DMS79 treated with DMSO at 0.1 percent for 48 hours (cell line): ENCODE data around the gene CCDC24.

ENCODE experiments used
- DNase-seq: peaks from one replicate; lab custom pipeline; 2025; lab: John Stamatoyannopoulos, UW

Gene CCDC24

DNA sequence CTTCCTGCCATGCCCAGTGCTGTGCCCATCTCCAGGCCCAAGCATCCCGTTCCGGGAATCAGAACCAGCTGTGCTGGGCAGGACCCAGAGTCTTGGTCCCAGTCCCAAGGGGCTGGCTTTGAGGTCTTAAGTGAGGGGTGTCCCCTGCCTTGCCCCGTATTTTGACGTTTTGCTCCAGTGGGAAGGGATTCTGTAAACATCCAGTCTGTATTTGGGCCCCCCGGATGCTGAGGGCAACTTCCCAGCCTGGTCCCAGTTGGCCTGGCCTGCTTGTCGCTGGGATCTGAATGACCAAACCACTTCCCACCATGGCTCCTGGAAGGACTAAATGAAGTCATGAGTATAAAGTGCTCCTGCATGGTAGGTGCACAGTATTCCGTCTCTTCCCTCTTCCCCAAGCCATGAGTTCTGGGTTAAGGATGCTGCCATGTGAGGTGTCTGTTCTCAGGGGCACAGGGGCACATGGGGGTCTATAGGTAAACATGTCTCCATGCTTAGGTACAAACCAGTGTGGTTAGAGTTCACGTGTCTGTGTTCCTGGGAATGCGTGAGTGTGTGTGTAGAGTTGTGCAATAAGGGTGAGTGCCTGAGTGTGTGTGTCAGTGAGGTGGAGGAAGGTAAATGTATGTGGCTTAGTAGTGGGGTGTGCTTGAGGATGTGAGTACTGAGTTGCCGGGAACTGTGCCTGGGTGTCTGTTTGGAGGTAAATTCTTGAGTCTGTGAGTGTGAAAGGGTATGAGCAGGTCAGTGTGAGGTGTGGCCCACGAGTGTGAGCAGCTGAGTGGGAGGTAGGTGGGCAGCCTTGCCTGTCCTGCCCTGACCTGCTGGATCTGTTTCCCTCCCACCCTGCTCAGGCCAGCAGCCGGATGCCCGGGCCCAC, 10.9 kb upstream of the CCDC24 start:
- DNase-seq = no peak

DNA sequence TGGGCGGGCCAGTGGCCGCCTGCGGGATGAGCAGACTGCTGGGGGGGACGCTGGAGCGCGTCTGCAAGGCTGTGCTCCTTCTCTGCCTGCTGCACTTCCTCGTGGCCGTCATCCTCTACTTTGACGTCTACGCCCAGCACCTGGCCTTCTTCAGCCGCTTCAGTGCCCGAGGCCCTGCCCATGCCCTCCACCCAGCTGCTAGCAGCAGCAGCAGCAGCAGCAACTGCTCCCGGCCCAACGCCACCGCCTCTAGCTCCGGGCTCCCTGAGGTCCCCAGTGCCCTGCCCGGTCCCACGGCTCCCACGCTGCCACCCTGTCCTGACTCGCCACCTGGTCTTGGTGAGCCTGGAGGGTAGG, 10.3 kb upstream of the CCDC24 start:
- no peak for DNase-seq

DNA sequence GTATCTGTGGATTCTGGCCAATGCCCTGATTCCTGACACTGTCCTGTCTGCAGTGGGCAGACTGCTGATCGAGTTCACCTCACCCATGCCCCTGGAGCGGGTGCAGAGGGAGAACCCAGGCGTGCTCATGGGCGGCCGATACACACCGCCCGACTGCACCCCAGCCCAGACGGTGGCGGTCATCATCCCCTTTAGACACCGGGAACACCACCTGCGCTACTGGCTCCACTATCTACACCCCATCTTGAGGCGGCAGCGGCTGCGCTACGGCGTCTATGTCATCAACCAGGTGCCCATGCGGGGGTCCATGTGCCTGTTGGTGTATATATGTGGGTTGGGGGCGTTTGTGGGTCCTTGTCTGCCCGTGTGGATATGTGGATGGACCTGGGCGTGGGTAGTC, 9.8 kb upstream of the CCDC24 start:
- no peak for DNase-seq

DNA sequence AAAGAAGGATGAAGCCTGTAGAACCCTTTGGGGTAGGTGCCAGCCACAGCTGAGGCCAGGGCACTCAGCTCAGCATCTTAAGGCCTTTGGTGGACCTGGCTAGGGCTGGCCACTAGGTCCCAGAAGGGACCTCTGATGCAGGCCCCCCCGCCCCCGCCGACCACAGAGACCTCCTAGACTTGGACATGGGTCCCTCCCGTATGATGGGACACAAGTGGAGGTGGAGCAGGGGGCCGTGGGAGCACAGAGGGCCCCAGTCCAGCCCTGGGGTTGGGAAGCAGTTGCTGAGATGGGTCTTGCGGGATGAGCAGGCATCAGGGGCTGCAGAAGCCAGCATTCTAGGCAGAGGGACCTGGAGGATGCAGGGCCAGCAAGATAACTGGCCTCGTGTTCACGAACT, 9.2 kb upstream of the CCDC24 start:
- DNase-seq = no peak

DNA sequence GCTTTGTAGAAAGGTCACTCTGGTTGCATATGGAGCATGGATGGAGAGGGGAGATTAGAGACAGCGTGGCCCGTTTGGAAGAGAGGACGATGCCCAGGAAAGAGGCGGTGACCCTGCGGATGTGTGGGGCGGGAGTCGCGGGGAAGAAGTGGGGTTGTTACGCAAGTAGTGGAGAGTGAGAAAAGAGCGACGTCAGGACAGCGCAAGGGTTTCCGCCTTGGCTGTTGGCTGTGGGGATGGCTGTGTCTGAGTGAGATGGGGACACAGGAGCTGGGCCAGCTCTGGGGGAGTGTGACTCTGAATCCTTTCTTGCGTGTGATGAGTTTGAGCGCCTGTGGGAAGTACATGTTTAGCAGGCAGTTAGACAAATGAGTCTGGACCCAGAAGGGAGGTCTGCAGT, 8.6 kb upstream of the CCDC24 start:
- DNase-seq = no peak

DNA sequence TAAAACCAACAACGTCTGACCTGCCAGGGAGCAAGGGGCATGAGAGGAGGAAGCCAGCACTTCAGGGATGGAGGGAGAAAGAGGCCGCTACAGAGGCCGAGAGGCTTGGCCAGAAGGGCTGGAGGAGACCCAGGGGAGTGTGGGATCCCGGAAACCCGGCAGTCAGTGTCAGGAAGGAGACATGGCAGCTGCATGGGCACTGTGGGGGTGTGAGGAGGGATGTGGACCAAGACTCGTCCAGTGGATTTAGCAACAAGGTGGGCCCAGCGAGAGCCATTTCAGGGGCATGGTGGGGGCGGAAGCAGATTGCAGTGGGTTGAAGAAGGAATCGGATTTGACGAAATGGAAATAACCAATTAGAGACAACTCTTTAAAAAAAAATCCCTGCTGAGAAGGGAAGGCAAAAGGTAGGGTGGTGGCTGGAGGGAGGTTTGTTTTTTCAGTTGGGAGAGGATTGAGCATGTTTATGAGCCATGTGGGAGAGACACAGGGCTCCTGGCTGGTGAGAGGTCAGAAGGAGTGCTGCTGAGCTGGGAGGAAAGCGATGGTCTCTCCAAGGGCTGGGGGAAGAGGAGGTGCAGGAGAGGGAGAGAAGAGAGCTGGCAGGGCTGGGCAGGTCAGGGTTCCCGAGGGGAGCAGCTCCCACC, 8.0 kb upstream of the CCDC24 start:
- DNase-seq = no peak

DNA sequence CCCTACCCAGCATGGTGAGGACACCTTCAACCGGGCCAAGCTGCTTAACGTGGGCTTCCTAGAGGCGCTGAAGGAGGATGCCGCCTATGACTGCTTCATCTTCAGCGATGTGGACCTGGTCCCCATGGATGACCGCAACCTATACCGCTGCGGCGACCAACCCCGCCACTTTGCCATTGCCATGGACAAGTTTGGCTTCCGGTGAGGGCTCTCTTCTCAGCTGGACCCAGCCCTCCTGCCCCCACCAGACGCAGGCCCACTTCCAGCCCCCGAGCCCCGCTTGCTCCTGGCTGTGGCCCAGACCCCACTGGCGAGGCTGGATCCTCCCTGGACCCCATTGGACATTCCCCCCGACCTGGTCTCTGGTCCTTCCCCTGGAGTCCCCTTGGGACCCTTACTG, 6.5 kb upstream of the CCDC24 start:
- no peak for DNase-seq

DNA sequence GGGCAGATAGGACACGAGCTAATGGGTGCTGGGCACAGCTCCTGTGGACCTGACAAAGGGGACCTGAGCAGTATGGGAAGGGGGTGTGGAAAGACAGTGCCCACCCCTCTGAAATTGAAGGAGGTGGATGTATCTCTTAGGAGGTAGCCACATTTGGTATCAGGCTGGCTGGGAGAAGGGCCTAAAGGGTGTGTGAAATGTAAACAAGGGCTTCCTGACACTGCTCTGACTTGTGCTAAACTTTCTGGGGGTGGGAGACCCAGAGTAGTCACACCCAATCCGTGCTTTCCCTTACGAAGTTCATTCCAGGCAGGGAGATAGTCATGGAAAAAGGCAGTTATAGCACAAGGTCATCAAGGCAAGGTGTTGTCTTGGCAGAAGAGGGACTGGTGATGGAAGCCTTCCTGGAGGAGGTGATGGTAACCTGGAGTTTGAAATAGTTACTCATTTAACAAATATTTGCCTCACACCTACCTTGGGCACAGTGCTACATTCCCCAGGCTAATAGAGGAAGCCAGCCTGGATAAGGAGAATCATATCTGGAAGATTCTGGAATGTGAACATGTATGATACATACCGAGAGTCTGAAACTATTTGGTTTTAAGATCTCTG, 5.3 kb upstream of the CCDC24 start:
- DNase-seq = no peak

DNA sequence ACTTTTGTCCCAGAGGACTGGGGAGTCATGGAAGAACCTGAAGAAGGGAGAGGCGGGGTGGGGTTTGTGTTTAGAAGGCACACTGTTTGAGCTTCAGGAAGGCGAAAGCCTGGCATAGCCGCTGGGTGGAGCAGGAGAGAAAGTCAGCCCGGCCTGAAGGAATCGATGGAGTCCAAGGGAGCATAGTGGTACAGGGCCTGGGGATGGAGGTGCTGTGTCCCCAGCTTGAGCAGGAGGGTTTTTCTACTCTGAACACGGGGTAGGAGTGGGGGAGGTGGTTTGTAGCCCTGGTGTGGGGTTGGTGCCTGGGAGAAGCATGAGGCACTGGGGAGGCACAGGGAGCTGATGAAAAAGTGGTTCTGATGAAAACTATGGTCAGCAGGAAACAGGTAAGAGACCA, 4.7 kb upstream of the CCDC24 start:
- DNase-seq = no peak

DNA sequence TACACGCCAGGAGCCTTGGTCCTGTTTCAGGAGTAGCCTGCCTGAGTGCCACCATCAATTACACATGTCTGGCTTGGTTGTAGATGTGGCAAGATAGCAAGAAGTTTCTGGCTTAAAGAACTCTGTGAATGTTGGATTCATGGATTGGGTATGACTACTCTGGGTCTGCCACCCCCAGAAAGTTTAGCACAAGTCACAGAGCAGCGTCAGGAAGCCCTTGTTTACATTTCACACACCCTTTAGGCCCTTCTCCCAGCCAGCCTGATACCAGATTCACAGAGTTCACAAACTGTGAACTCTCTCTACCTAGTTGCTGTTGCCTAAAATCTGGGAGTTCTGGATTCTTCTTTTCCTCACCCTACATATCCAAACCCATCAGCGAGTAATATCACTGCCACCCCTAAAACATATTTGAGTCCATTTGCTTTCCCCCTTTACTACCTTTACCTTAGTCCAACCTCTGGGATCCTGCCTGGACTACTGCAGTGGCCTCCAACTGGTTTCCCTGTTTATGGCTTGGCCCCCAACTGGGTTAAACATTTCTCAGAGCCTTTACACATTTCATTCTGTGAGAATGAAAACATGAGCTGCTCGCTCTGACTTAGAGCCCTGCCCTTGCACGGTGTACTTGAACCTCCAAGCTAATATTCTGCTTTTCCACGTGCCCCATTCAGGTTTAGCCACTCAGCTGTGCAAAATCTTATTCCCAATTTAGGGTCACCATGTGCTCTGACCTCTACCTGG, 4.1 kb upstream of the CCDC24 start:
- DNase-seq = no peak

DNA sequence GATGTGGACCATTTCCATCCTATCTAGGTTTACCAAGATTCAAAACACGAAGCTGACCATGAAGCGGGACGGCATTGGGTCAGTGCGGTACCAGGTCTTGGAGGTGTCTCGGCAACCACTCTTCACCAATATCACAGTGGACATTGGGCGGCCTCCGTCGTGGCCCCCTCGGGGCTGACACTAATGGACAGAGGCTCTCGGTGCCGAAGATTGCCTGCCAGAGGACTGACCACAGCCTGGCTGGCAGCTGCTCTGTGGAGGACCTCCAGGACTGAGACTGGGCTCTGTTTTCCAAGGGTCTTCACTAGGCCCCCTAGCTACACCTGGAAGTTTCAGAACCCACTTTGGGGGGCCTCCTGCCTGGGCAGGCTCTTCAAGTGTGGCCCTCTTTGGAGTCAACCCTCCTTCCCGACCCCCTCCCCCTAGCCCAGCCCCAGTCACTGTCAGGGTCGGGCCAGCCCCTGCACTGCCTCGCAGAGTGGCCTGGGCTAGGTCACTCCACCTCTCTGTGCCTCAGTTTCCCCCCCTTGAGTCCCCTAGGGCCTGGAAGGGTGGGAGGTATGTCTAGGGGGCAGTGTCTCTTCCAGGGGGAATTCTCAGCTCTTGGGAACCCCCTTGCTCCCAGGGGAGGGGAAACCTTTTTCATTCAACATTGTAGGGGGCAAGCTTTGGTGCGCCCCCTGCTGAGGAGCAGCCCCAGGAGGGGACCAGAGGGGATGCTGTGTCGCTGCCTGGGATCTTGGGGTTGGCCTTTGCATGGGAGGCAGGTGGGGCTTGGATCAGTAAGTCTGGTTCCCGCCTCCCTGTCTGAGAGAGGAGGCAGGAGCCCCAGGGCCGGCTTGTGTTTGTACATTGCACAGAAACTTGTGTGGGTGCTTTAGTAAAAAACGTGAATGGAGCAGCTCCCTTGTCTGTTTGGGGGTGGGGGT, 864 bp upstream of the CCDC24 start:
- DNase-seq = no peak

DNA sequence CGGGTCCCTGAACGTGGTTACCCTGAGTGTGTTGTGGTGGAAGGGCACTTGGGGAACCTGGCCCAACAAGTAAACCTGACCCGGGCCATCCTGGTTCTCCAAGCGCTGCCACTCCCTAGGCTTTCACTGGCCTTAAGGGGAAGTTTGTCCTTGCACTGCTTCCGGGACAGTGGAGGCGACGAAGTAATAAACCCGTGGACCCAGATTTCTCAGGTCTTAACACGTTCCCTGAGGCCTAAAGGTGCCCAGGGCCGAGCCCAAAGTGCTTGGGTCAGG, 261 bp upstream of the CCDC24 start:
- no peak for DNase-seq

DNA sequence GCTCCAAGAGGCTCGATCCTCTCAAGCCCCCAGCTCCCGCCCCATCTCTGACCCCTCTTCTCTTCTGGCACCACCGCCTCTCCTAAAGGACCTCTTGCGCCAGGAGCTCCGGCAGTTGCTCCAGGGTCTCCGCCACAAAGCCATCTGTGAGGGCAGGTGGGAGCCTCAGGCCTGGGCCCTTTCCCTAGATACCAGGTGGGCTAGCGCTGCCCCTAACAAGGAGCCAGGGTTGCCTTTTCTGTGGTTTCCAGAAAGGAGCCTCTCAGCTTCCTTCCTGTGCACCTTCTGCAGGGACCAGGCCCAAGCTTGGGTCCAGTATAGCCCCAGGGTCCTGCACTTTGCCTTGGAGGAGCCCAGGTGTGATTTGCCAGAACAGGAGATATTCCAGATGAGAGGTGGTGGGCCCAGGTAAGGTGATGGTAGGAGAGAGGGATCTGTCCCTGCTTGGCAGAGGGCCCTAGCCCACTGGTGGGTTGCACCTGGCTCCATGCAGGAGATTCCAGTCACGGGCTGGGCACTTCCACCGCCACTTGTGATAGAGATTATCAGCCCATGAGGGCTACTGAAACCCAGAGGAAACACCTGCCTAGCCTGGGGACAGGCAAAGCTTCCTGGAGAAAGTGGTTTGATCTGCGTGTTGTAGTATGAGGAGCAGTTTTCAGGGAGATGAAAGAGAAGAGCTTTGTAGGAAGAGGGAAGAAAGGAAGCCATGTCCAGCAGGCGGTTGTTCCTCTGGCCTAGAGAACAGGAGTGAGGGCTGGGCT, 1.0 kb downstream of the CCDC24 start:
- peak; percentile 81 for DNase-seq

DNA sequence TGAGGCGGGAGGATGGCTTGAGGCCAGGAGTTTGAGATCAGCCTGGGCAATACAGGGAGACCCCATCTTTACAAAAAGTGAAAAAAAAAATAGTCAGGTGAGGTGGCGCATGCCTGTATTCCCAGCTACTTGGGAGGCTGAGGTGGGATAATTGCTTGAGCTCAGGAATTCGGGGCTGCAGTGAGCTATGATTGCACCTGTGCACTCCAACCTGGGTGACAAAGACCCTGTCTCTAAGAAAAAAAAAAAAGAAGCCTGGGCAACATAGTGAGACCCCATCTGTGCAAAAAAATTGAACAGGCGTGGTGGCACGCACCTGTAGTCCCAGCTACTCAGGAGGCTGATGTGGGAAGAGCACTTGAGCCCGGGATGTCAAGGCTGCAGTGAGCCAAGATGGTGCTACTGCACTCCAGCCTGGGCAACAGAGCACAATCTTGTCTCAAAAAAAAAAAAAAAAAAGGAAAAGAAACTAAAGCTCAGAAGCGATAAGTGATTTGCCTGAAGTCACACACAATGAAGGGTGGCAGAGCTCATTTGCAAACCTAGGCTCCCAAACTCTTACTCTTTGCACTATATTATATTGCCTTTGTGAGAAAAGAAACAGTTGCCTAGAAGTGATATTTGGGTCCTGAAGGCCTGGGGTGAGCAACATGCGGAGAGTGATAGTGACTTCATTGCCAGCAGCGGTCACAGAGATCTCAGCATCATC, 2.0 kb downstream of the CCDC24 start:
- DNase-seq = no peak

DNA sequence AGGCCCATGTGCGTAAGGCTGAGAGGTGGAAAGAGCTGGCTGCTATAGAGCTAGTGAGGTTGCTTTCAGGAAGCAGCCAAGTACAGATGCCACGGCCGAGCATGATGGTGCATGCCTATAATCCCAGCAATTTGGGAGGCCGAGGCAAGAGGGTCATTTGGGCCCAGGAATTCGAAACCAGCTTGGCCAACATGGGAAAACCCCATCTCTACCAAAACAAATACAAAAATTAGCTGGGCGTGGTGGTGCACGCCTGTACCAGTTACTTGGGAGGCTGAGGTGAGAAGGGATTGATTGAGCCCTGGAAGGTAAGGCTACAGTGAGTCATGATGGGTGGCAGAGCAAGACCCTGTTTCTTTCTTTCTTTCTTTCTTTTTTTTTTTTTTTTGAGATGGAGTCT, 2.7 kb downstream of the CCDC24 start:
- no peak for DNase-seq

DNA sequence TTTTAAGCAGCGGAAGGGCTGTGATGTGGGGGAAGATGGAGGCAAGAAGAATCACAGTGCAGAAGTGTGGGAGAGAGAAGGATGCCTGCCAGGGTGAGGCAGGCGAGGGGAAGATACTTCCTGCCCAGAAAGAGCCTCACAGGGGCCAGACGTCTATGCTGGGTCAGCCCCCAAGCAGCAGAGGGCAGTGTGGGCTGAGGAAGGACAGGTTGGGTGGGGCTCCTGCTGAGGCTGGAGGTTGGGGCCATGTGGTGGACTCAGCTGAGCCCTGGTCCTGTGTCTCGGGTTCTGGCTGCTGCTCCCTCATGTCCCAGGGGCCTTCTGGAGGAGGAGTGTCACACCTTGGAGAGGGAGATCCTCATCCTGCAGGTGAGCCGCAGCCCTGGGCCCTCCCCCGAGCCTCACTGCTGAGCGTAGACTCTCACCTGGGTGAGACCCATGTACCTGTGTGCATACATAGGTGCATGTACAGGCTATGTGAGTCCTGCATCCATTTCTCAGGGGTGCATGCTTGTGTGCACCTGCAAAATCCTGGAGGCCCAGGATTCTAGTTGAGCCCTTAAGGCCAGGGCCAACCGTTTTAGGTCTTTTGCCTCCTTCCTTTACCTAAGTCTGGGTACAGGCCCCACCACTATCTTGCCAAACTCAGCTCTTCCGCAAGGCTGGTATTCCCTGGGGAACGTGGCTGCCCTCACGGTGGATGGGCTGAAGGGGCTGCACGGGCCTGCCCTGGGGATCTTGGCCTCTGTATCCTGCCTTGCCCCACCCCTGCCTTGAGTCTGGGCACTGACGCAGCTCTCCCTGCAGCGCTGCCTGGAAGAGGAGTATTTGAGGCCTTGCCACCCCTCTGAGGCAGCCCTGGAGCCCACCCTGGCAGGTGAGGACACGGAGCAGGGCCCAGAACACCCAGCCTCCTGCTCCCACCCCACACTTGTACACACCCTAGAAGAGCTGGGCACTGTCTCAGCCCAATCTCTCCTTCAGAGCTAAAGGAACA, 3.7 kb downstream of the CCDC24 start:
- no peak for DNase-seq

DNA sequence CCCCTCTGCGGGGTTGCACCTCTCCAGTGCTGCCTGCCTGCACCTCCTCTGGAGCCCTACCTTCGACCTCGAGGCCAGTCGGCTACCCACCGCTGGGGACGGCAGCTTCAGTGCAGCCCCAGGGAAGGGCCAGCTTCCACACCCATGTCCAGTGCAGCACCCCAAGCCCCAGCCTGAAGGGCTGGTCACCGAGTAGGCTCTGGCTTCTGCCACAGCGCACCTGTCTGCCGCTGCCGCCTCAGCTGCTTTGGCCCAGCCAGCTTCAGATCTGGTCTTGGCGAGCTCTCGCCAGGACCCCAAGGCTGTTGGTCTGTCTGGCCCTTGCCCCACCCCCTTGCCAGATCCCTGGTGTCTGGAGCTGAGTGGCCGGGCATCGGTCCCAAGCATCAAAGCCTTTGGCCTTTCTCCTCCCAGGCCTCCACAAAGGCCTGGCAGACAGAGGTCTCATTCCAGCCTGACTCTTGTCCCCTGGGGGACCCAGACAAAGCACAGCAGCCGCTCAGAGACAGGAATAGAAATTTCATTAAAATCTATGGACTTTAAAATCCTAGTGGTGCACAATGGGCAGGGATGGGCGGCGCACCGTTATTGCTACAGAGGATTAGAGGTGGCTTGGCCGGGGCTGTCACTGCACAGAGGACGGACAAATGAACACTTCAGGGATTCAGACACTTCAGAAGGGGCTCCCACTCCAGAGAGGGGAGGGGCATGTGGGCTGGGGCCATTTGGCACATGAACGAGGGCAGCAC, 4.8 kb downstream of the CCDC24 start:
- no peak for DNase-seq

DNA sequence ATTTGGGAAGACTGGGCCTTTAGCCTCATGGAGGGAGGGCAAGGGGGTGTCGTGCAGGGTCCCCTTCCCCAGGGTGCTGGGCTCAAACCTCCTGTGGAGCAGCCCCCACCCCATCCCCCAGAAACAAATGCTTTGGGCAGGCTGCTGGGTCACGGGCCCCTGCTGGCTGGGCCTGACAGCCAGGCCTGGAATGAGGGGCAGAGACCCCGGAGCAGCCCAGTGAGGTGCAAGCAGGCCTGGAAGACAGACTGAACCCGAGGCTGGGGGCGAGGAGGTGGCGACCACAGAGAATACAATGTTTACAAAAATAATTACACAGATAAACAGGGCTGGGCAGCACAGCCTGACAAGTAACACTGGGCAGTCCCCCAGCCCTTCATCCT, 5.3 kb downstream of the CCDC24 start:
- no peak for DNase-seq
